K562 (cell line): ENCODE data around the gene BTD. TPM values are rescaled to one million over a fixed set of nuclear protein-coding genes. Genes with fewer than 3 reads are reported as not detected.

Experiments used
- ATAC-seq: fragments of 200-7000 bp; cut with Tn5 transposase; 3 replicates; pipeline ENCODE4 v1.9.1; 2020; ENCODE audit warnings: moderate library complexity
- BruUV-seq: library from RNA; stranded (reverse); fragments of 400-500 nt; replicated peaks from 2 replicates; lab custom pipeline; 2021; lab: Mats Ljungman, UMichigan
- CTCF ChIA-PET: fragments of 300-600 bp; formaldehyde crosslinking; extraction: SDS; loops from one replicate; lab custom pipeline; 2021; ENCODE audit warnings: low intra/inter-chr PET ratio; lab: Yijun Ruan, JAX
- POLR2A ChIA-PET: fragments of 300-600, 350-650 bp; sonication (Branson Sonifier 250); formaldehyde crosslinking; extraction: SDS; loops from one replicate; lab custom pipeline; 2021; ENCODE audit warnings: antibody characterized with exemption, inconsistent platforms; lab: Yijun Ruan, JAX
- DNase-seq, 4 experiments: peaks; one replicate each; pipeline versions ENCODE4 v3.0.0 to v3.0.0-alpha.2; 2011 to 2018; ENCODE audit warnings: low spot score in 3 of 4, mixed read lengths in 3 of 4; ENCODE audit errors: extremely low read depth in 1 of 4
- FAIRE-seq: peaks from 2 replicates; lab custom pipeline; 2011; peaks lifted over from hg19 to GRCh38; lab: Jason Lieb, UNC
- H2AFZ ChIP-seq: 2 replicates; pipeline ENCODE4 v1.6.0; 2011; ENCODE audit warnings: low read depth, low read length, control low read depth, inconsistent platforms
- H3K27ac ChIP-seq: fragments of 200-600 bp; 3 replicates; pipeline ENCODE4 v1.8.0; 2011; ENCODE audit warnings: low read depth, mild to moderate bottlenecking, control low read depth, inconsistent platforms, low read length, moderate library complexity, mixed read lengths; ENCODE audit errors: extremely low read depth
- H3K27me3 ChIP-seq, 2 experiments: fragments of 300-600 bp in 1 of 2; 2 replicates in 1 of 2; 3 replicates in 1 of 2; pipeline versions ENCODE4 v1.6.0 to v1.8.0; 2011; ENCODE audit warnings: inconsistent platforms in 2 of 2, low read length in 2 of 2, mild to moderate bottlenecking in 1 of 2, mixed read lengths in 1 of 2, moderate library complexity in 1 of 2; ENCODE audit not compliant: control insufficient read depth in 2 of 2, insufficient read depth in 2 of 2
- H3K36me3 ChIP-seq: fragments of 300-600 bp; 3 replicates; pipeline ENCODE4 v1.8.0; 2011; ENCODE audit warnings: mild to moderate bottlenecking, low read length, inconsistent platforms; ENCODE audit not compliant: control insufficient read depth, insufficient read depth
- H3K4me1 ChIP-seq, 2 experiments: fragments of 200-600 bp in 1 of 2; replicated peaks in 1 of 2; 2 replicates in 1 of 2; 3 replicates in 1 of 2; pipeline versions ENCODE4 v1.5.1 to v1.8.0; 2011; ENCODE audit warnings: inconsistent platforms in 2 of 2, low read length in 2 of 2, mild to moderate bottlenecking in 1 of 2, mixed read lengths in 1 of 2, moderate library complexity in 1 of 2; ENCODE audit not compliant: control insufficient read depth in 2 of 2, insufficient read depth in 2 of 2
- H3K4me2 ChIP-seq: 2 replicates; pipeline ENCODE4 v1.6.1; 2011; ENCODE audit warnings: low read length, control low read depth, inconsistent platforms, mixed read lengths; ENCODE audit not compliant: insufficient read depth
- H3K4me3 ChIP-seq: fragments of 200-600 bp; sonication (generic), shearing (Covaris generic); 2 replicates; pipeline ENCODE4 v1.5.1; 2016; ENCODE audit warnings: control low read depth, inconsistent platforms
- H3K79me2 ChIP-seq: fragments of 200-600 bp; 3 replicates; pipeline ENCODE4 v1.8.0; 2011; ENCODE audit warnings: low read length, inconsistent platforms; ENCODE audit not compliant: control insufficient read depth, insufficient read depth
- H3K9ac ChIP-seq, 2 experiments: 2 replicates each; pipeline versions ENCODE4 v1.6.0 to v1.6.1; 2011; ENCODE audit warnings: low read depth in 2 of 2, low read length in 2 of 2, control low read depth in 1 of 2, inconsistent platforms in 1 of 2, mild to moderate bottlenecking in 1 of 2, mixed read lengths in 1 of 2; ENCODE audit not compliant: insufficient read depth in 1 of 2
- H3K9me1 ChIP-seq: one replicate; pipeline ENCODE4 v1.6.0; 2011; ENCODE audit warnings: inconsistent platforms, mild to moderate bottlenecking, low read length, moderate library complexity; ENCODE audit not compliant: control insufficient read depth, insufficient read depth
- H3K9me3 ChIP-seq: replicated peaks from 2 replicates; pipeline ENCODE4 v1.5.1; 2011; ENCODE audit warnings: low read depth, low read length, inconsistent platforms; ENCODE audit not compliant: control insufficient read depth, insufficient read depth
- H4K20me1 ChIP-seq: replicated peaks from 2 replicates; pipeline ENCODE4 v1.6.1; 2011; ENCODE audit warnings: low read length, inconsistent platforms, mixed read lengths; ENCODE audit not compliant: control insufficient read depth, insufficient read depth
- EWSR1 ChIP-seq: fragments of 450-650 bp; IDR thresholded peaks from 2 replicates; pipeline ENCODE4 v1.6.1; 2018; ENCODE audit warnings: borderline replicate concordance, mild to moderate bottlenecking, low read depth, moderate library complexity; ENCODE audit not compliant: partially characterized antibody
- HMG20B ChIP-seq: fragments of 250-450 bp; sonication (Bioruptor Pico); IDR thresholded peaks from 2 replicates; pipeline ENCODE4 v1.5.0; 2021; ENCODE audit warnings: mild to moderate bottlenecking
- JUND ChIP-seq, 2 experiments: IDR thresholded peaks; 2 replicates in 1 of 2; 3 replicates in 1 of 2; pipeline ENCODE4 v1.6.1; 2011; ENCODE audit warnings: borderline replicate concordance in 2 of 2, low read depth in 2 of 2, low read length in 2 of 2, improper control_type of control experiment in 1 of 2, missing biosample characterization in 1 of 2, missing genetic modification characterization in 1 of 2, missing genetic modification reagents in 1 of 2
- RFX7 ChIP-seq: fragments of 250-450 bp; sonication (Bioruptor Pico); IDR thresholded peaks from 2 replicates; pipeline ENCODE4 v1.5.1; 2021; ENCODE audit warnings: mild to moderate bottlenecking
- SP2 ChIP-seq: IDR thresholded peaks from 2 replicates; pipeline ENCODE4 v1.6.1; 2011; ENCODE audit warnings: mild to moderate bottlenecking, low read depth, low read length, moderate library complexity; ENCODE audit not compliant: poor library complexity, severe bottlenecking; ENCODE audit errors: extremely low read depth
- TBP ChIP-seq: optimal IDR thresholded peaks from 2 replicates; pipeline ENCODE3; 2011; ENCODE audit warnings: low read depth, low read length, improper control_type of control experiment
- ZNF644 ChIP-seq: fragments of 200-800 bp; sonication (Bioruptor generic); IDR thresholded peaks from 2 replicates; pipeline ENCODE4 v1.6.1; 2016; ENCODE audit warnings: low read depth, missing genetic modification characterization, missing compliant biosample characterization
- WGBS: fragments of 100-300 bp; shearing (Covaris generic); methylation state at CpG from one replicate; pipeline ENCODE4 v1.1.6; 2016; ENCODE audit warnings: low coverage, mixed read lengths; ENCODE audit not compliant: insufficient coverage; ENCODE audit errors: missing lambda C conversion rate; 5-methylcytosine and 5-hydroxymethylcytosine counted together
- in situ Hi-C: fragments of 300-500 bp; cut with MboI; formaldehyde crosslinking; loops from 4 replicates; pipeline ENCODE4 v1.15.0; 2018; ENCODE audit warnings: inconsistent platforms, mixed read lengths
- intact Hi-C: fragments of 100-400 bp; cut with micrococcal nuclease; formaldehyde crosslinking; loops from 2 replicates; pipeline ENCODE4 v1.14.2; 2022
- polyA plus RNA-seq, 8 experiments: library from polyadenylated mRNA; depleted of rRNA in 4 of 8; stranded (reverse) in 5 of 8; unstranded in 3 of 8; fragments of >200 nt; fragmentation: Nextera tagmentation in 2 of 8; fragmentation: Illumina TruSeq in 1 of 8; extraction: Ambion mirVana in 2 of 8; extraction: Trizol in 1 of 8; gene quantifications; 2 replicates each; pipeline versions ENCODE4 v1.2.1 to v1.2.3, GENCODE V29; 2011 to 2014; ENCODE audit warnings: inconsistent platforms in 1 of 8, missing spikeins in 1 of 8
- total RNA-seq, 7 experiments: library from RNA; depleted of rRNA in 6 of 7; stranded (reverse); fragments of >200 nt in 6 of 7; fragmentation: Illumina TruSeq in 2 of 7; extraction: Trizol in 2 of 7; gene quantifications; 2 replicates each; pipeline versions ENCODE4 v1.2.1 to v1.2.3, GENCODE V29; 2011 to 2021; ENCODE audit warnings: low replicate concordance in 1 of 7
- TF ChIP-seq, protein P1 (sequence below): sonication (generic); formaldehyde crosslinking; IDR thresholded peaks from 2 replicates; pipeline ENCODE4 v1.8.0; 2022; ENCODE audit warnings: mild to moderate bottlenecking, missing genetic modification reagents, borderline replicate concordance

BTD gene
- total and polyA plus RNA-seq, 9 of the 15 experiments (the other 6 are each of a cell fraction or from before 2014, with no cell fraction given): 6.6 to 26.2 (median 10.6) TPM

DNA sequence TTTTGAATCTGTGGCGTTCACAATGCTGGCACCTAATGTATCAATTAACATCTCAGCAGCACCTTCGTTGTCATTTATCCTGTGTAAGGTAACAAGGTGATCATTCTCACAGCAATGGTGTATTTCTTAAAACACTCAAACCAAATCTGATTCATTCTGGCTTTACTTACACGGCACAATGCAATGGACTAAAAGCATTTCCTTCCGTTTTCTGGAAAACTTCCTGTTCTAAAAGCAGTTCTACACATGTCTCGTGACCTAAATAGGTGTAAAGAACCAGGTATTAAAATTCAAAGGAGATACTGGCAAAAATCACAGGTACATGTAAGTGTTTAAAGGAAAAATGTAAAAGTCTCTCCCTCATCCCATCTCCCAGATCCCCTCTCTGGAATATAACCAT lies 77.8 kb downstream of the BTD start (continued):
- TF ChIP-seq, protein P1, sequence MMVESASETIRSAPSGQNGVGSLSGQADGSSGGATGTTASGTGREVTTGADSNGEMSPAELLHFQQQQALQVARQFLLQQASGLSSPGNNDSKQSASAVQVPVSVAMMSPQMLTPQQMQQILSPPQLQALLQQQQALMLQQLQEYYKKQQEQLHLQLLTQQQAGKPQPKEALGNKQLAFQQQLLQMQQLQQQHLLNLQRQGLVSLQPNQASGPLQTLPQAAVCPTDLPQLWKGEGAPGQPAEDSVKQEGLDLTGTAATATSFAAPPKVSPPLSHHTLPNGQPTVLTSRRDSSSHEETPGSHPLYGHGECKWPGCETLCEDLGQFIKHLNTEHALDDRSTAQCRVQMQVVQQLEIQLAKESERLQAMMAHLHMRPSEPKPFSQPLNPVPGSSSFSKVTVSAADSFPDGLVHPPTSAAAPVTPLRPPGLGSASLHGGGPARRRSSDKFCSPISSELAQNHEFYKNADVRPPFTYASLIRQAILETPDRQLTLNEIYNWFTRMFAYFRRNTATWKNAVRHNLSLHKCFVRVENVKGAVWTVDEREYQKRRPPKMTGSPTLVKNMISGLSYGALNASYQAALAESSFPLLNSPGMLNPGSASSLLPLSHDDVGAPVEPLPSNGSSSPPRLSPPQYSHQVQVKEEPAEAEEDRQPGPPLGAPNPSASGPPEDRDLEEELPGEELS (CRISPR knock-in tag): no peak
- TF ChIP-seq ZNF644 (tag) (no peak), SP2 (no peak), EWSR1 (no peak)

DNA sequence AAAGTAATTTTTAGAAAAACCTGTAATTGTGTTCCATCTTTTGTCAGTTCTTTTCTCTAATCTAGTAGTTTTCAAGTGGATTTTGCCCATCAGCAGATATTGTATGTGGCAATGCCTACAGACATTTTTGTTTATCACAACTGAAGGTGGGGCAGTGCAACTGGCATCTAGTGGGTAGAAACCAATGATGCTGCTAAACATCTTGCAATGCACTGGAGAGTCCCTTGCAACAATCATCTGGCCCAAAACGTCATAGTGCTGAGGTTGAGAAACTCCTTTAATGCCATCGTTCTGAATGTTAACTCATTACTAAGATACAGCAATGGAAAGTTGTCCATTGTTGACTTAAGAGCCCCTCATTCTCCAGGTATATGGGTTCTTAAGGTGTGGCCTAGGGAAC lies 80.1 kb downstream of the BTD start:
- no peaks in the 10 kb centered on the region for H4K20me1 ChIP-seq
- no peaks in the 10 kb centered on the region for H3K9me3 ChIP-seq
- DNase-seq (no peak), FAIRE-seq (no peak)
- in situ Hi-C loops: no loop called here
- CTCF ChIA-PET: no interaction called here
- peaks cover 4 to 16% of the 10 kb centered on the region in 2 experiments; a peak in 2 of 5 replicates for H3K4me1 ChIP-seq
- 77% methylated on average over 2 of the region's 2 CpGs for WGBS
- H3K4me3 ChIP-seq: no peak overlapping the region
- POLR2A ChIA-PET: no interaction called here
- no peak overlapping the region for H2AFZ ChIP-seq
- no peaks in the 10 kb centered on the region for H3K27me3 ChIP-seq
- TF ChIP-seq TBP: no peak
- TF ChIP-seq JUND (IDR thresholded peaks at IDR 0.05; ENCODE audit: borderline replicate concordance, low read depth, low read length): no peak
- TF ChIP-seq JUND (tag; IDR thresholded peaks at IDR 0.05; ENCODE audit: borderline replicate concordance, low read depth, low read length): no peak
- no peak for TF ChIP-seq RFX7
- TF ChIP-seq HMG20B (CRISPR knock-in tag): no peak
- TF ChIP-seq, all 486 proteins: peak for 0
- no peak overlapping the region for H3K9ac ChIP-seq
- no TSS peak for BruUV-seq
- no peaks in the 10 kb centered on the region for H3K9me1 ChIP-seq
- no peak overlapping the region for H3K4me2 ChIP-seq
- peaks cover 74% of the 10 kb centered on the region for H3K36me3 ChIP-seq
- H3K27ac ChIP-seq: no peak overlapping the region
- no peaks in the 10 kb centered on the region for H3K79me2 ChIP-seq
- intact Hi-C loops: no loop called here
- no peak for ATAC-seq
